Nephron progenitor cell (in vitro differentiated cells): Measurements from ENCODE around the gene NAALADL2.

ENCODE experiments used
- DNase-seq: peaks from one replicate; pipeline ENCODE4 v3.0.0; 2021
- H3K27ac Mint-ChIP-seq: 2 replicates; pipeline ENCODE4 v1.8.0; 2021; ENCODE audit warnings: mild to moderate bottlenecking, moderate library complexity, mixed read lengths
- H3K27me3 Mint-ChIP-seq: 2 replicates; pipeline ENCODE4 v1.8.0; 2021; ENCODE audit warnings: mild to moderate bottlenecking, low read depth, mixed read lengths; ENCODE audit not compliant: poor library complexity
- H3K36me3 Mint-ChIP-seq: 2 replicates; pipeline ENCODE4 v1.8.0; 2021; ENCODE audit warnings: low read depth, mixed read lengths
- H3K4me1 Mint-ChIP-seq: 2 replicates; pipeline ENCODE4 v1.8.0; 2021; ENCODE audit warnings: mixed read lengths
- H3K4me3 Mint-ChIP-seq: 2 replicates; pipeline ENCODE4 v1.8.0; 2021; ENCODE audit warnings: mild to moderate bottlenecking, moderate library complexity, mixed read lengths
- H3K9me3 Mint-ChIP-seq: 2 replicates; pipeline ENCODE4 v1.8.0; 2021; ENCODE audit warnings: mild to moderate bottlenecking, moderate library complexity, mixed read lengths
- CTCF ChIP-seq: fragments of 200-600 bp; sonication (generic); IDR thresholded peaks from 2 replicates; pipeline ENCODE4 v1.5.0; 2021; ENCODE audit warnings: antibody characterized with exemption

Gene NAALADL2

GRCh38 chr3:175294793-175295192 is 435.7 kb downstream of the NAALADL2 start:
- H3K27me3 Mint-ChIP-seq = peaks cover 3% of the 10 kb centered on the region
- TF ChIP-seq CTCF = no peak
- H3K36me3 Mint-ChIP-seq = no peaks in the 10 kb centered on the region

GRCh38 chr3:175295248-175296130 is 436.4 kb downstream of the NAALADL2 start:
- no peak for TF ChIP-seq CTCF
- Mint-ChIP-seq H3K36me3 (no peaks in the 10 kb centered on the region), H3K27me3 (peaks cover 3% of the 10 kb centered on the region), H3K4me3 (no peak overlapping the region), H3K9me3 (peaks cover 7% of the 10 kb centered on the region), H3K27ac (no peak overlapping the region), H3K4me1 (no peaks in the 10 kb centered on the region)
- DNase-seq = no peak

More at GRCh38 chr3:175294793-175295192, 435.7 kb downstream of the NAALADL2 start:
- Mint-ChIP-seq H3K27ac (no peak overlapping the region), H3K4me1 (no peaks in the 10 kb centered on the region), H3K4me3 (no peak overlapping the region), H3K9me3 (peaks cover under 1% of the 10 kb centered on the region)
- DNase-seq = no peak

GRCh38 chr3:175297216-175297615 is 438.1 kb downstream of the NAALADL2 start:
- no peak for TF ChIP-seq CTCF
- Mint-ChIP-seq H3K4me1 (no peaks in the 10 kb centered on the region), H3K36me3 (no peaks in the 10 kb centered on the region), H3K9me3 (peaks cover 11% of the 10 kb centered on the region), H3K27me3 (peaks cover 3% of the 10 kb centered on the region), H3K27ac (no peak overlapping the region), H3K4me3 (no peak overlapping the region)
- no peak for DNase-seq

GRCh38 chr3:175301741-175302140 is 442.6 kb downstream of the NAALADL2 start:
- no peaks in the 10 kb centered on the region for H3K36me3 Mint-ChIP-seq
- peaks cover 3% of the 10 kb centered on the region for H3K27me3 Mint-ChIP-seq
- H3K27ac Mint-ChIP-seq = no peak overlapping the region
- TF ChIP-seq CTCF = no peak
- no peak for DNase-seq
- H3K4me1 Mint-ChIP-seq = no peaks in the 10 kb centered on the region
- H3K4me3 Mint-ChIP-seq = no peak overlapping the region
- H3K9me3 Mint-ChIP-seq = peaks cover 11% of the 10 kb centered on the region

- no peak for DNase-seq
- TF ChIP-seq CTCF = no peak
- Mint-ChIP-seq H3K27ac (no peak overlapping the region), H3K36me3 (no peaks in the 10 kb centered on the region), H3K4me1 (no peaks in the 10 kb centered on the region), H3K4me3 (no peak overlapping the region), H3K9me3 (peaks cover 11% of the 10 kb centered on the region), H3K27me3 (no peaks in the 10 kb centered on the region)
Measured at GRCh38 chr3:175304404-175304803, 445.3 kb downstream of the NAALADL2 start.

- no peak for TF ChIP-seq CTCF
- H3K4me3 Mint-ChIP-seq = no peak overlapping the region
- H3K36me3 Mint-ChIP-seq = no peaks in the 10 kb centered on the region
- no peaks in the 10 kb centered on the region for H3K9me3 Mint-ChIP-seq
- no peaks in the 10 kb centered on the region for H3K27me3 Mint-ChIP-seq
- no peaks in the 10 kb centered on the region for H3K4me1 Mint-ChIP-seq
- H3K27ac Mint-ChIP-seq = no peak overlapping the region
- no peak for DNase-seq
Measured at GRCh38 chr3:175307642-175308041, 448.5 kb downstream of the NAALADL2 start.
